ENCODE data around the gene FRAT1. TPM values are rescaled to one million over a fixed set of nuclear protein-coding genes. Genes with fewer than 3 reads are reported as not detected.

The FRAT1 gene
- total and polyA plus RNA-seq, 2 of the 13 experiments (the other 11 are each of a cell fraction or from before 2014, with no cell fraction given) = 1.7 to 2.3 TPM

GRCh38 chr10:97297556-97298222 lies 21.4 kb upstream of the FRAT1 start (continued):
- TF ChIP-seq ZNF30 (CRISPR knock-in tag; IDR thresholded peaks at IDR 0.05) = no peak
- TF ChIP-seq ZNF781 (CRISPR knock-in tag; IDR thresholded peaks at IDR 0.05; ENCODE audit: borderline replicate concordance, not compliant biosample characterization) = no peak
- TF ChIP-seq SAP130 (CRISPR knock-in tag; IDR thresholded peaks at IDR 0.05; ENCODE audit: low read depth) = peak; percentile 34
- TF ChIP-seq PHF21A (CRISPR knock-in tag; IDR thresholded peaks at IDR 0.05) = peak; percentile 33; the same call in 1 of the 2 replicates
- TF ChIP-seq SOX5 (CRISPR knock-in tag; IDR thresholded peaks at IDR 0.05; ENCODE audit: borderline replicate concordance) = peak; percentile 21; the same call in 1 of the 2 replicates
- no peak for TF ChIP-seq TFE3 (CRISPR knock-in tag; IDR thresholded peaks at IDR 0.05)
- peak; percentile 40 for TF ChIP-seq ZNF792 (CRISPR knock-in tag; IDR thresholded peaks at IDR 0.05)
- TF ChIP-seq PAXIP1 (CRISPR knock-in tag; conservative IDR thresholded peaks at IDR 0.05) = 0 out of 2 replicates have a peak, but pooled peaks have one; percentile 27
- 0 out of 2 replicates have a peak, but pooled peaks have one; percentile 33 for TF ChIP-seq POGK (CRISPR knock-in tag; conservative IDR thresholded peaks at IDR 0.05)
- TF ChIP-seq ATF1 (CRISPR knock-in tag; IDR thresholded peaks at IDR 0.05) = 0 out of 2 replicates have a peak, but pooled peaks have one; percentile 22
- TF ChIP-seq FOXJ3 (CRISPR knock-in tag; IDR thresholded peaks at IDR 0.05; ENCODE audit: borderline replicate concordance) = peak; percentile 58; the same call in 1 of the 2 replicates
- no peak for TF ChIP-seq MBD4 (IDR thresholded peaks at IDR 0.05; ENCODE audit: borderline replicate concordance, low read length)
- no peak for TF ChIP-seq ZFP62 (CRISPR knock-in tag; IDR thresholded peaks at IDR 0.05)
- TF ChIP-seq PHF8 (CRISPR knock-in tag; IDR thresholded peaks at IDR 0.05) = no peak
- TF ChIP-seq ZNF382 (CRISPR knock-in tag; IDR thresholded peaks at IDR 0.05; ENCODE audit: borderline replicate concordance) = no peak
- 0 out of 2 replicates have a peak, but pooled peaks have one; percentile 36 for TF ChIP-seq HOXA3 (CRISPR knock-in tag; IDR thresholded peaks at IDR 0.05)
- peak; percentile 92; the same call in 1 of the 2 replicates for TF ChIP-seq ZBTB3 (CRISPR knock-in tag; IDR thresholded peaks at IDR 0.05; ENCODE audit: borderline replicate concordance, low read depth)
- TF ChIP-seq BCL6 (CRISPR knock-in tag; IDR thresholded peaks at IDR 0.05) = peak; percentile 81; the same call in 1 of the 2 replicates
- TF ChIP-seq ZNF292 (CRISPR knock-in tag; IDR thresholded peaks at IDR 0.05; ENCODE audit: borderline replicate concordance, low read depth) = peak; percentile 69; the same call in 1 of the 2 replicates
- peak; percentile 76 for TF ChIP-seq ZNF768 (CRISPR knock-in tag; IDR thresholded peaks at IDR 0.05)
- TF ChIP-seq CREB1 (IDR thresholded peaks at IDR 0.05) = no peak
- 0 out of 2 replicates have a peak, but pooled peaks have one; percentile 20 for TF ChIP-seq CREB1 (CRISPR knock-in tag; IDR thresholded peaks at IDR 0.05)
- no peak for TF ChIP-seq RAD51 (IDR thresholded peaks at IDR 0.05; ENCODE audit: borderline replicate concordance)
- peak; percentile 83 for TF ChIP-seq CEBPB (IDR thresholded peaks at IDR 0.05; ENCODE audit: borderline replicate concordance, low read depth, low read length)

Data from HepG2 (cell line).